Measurements from ENCODE around the gene TMED6.

DNA sequence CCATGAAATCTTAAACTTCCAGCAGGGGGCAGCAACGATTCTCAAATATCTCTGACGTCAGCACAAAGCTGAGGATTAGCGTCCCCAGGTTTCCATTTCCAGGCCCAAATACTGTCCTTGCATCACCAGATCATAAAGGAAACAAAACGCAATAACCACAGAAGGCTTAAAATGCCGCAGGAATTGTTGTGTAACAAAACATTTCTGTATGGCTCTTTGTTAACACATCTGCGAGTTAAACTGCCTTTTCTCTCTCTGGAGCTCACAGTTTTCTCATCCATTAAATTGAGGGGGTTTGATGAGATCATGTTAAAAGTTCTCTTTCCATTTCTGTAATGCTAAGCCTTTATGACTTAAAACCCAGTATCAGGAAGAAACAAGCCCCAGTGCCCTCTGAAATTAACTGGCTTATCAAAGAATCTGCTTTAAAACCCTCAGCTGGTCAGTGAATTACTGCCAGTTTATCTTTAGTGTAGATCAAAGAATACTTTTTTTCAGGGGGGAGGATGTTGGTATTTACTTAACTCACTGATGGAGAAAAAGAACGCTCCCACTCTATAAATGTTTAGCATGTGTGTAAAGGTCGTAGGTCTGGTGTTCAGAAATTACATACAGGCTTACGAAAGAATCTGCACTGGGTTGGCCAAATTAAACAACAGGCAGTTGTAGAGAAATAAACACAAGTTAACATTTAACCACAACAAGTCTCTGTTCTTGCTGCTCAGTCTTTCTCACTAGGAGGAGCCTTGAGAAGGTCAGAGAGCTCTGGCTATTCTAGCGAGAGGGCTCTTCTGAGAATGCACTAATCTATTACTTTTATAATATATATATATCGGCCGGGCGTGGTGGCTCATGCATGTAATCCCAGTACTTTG, 44.8 kb upstream of the TMED6 start:
- TF ChIP-seq, protein P1, sequence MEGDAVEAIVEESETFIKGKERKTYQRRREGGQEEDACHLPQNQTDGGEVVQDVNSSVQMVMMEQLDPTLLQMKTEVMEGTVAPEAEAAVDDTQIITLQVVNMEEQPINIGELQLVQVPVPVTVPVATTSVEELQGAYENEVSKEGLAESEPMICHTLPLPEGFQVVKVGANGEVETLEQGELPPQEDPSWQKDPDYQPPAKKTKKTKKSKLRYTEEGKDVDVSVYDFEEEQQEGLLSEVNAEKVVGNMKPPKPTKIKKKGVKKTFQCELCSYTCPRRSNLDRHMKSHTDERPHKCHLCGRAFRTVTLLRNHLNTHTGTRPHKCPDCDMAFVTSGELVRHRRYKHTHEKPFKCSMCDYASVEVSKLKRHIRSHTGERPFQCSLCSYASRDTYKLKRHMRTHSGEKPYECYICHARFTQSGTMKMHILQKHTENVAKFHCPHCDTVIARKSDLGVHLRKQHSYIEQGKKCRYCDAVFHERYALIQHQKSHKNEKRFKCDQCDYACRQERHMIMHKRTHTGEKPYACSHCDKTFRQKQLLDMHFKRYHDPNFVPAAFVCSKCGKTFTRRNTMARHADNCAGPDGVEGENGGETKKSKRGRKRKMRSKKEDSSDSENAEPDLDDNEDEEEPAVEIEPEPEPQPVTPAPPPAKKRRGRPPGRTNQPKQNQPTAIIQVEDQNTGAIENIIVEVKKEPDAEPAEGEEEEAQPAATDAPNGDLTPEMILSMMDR (conservative IDR thresholded peaks at IDR 0.05; ENCODE audit: low read depth in 2 of 2) = peak; percentile 76 to 91
- TF ChIP-seq POLR2AphosphoS5 (IDR thresholded peaks at IDR 0.05; ENCODE audit: low read depth) = no peak
- TF ChIP-seq, protein P2, sequence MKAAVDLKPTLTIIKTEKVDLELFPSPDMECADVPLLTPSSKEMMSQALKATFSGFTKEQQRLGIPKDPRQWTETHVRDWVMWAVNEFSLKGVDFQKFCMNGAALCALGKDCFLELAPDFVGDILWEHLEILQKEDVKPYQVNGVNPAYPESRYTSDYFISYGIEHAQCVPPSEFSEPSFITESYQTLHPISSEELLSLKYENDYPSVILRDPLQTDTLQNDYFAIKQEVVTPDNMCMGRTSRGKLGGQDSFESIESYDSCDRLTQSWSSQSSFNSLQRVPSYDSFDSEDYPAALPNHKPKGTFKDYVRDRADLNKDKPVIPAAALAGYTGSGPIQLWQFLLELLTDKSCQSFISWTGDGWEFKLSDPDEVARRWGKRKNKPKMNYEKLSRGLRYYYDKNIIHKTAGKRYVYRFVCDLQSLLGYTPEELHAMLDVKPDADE (IDR thresholded peaks at IDR 0.05) = no peak
- TF ChIP-seq, protein P3, sequence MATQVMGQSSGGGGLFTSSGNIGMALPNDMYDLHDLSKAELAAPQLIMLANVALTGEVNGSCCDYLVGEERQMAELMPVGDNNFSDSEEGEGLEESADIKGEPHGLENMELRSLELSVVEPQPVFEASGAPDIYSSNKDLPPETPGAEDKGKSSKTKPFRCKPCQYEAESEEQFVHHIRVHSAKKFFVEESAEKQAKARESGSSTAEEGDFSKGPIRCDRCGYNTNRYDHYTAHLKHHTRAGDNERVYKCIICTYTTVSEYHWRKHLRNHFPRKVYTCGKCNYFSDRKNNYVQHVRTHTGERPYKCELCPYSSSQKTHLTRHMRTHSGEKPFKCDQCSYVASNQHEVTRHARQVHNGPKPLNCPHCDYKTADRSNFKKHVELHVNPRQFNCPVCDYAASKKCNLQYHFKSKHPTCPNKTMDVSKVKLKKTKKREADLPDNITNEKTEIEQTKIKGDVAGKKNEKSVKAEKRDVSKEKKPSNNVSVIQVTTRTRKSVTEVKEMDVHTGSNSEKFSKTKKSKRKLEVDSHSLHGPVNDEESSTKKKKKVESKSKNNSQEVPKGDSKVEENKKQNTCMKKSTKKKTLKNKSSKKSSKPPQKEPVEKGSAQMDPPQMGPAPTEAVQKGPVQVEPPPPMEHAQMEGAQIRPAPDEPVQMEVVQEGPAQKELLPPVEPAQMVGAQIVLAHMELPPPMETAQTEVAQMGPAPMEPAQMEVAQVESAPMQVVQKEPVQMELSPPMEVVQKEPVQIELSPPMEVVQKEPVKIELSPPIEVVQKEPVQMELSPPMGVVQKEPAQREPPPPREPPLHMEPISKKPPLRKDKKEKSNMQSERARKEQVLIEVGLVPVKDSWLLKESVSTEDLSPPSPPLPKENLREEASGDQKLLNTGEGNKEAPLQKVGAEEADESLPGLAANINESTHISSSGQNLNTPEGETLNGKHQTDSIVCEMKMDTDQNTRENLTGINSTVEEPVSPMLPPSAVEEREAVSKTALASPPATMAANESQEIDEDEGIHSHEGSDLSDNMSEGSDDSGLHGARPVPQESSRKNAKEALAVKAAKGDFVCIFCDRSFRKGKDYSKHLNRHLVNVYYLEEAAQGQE (IDR thresholded peaks at IDR 0.05; ENCODE audit: unreplicated experiment) = no peak
- no peak for TF ChIP-seq EZH2 (IDR thresholded peaks at IDR 0.05; ENCODE audit: low read depth, unreplicated experiment)
- no peak for TF ChIP-seq STAT1 (IDR thresholded peaks at IDR 0.05; ENCODE audit: unreplicated experiment)
- TF ChIP-seq CREB1 (CRISPR knock-in tag; IDR thresholded peaks at IDR 0.05; ENCODE audit: low read depth) = peak; percentile 94
- TF ChIP-seq JUNB (IDR thresholded peaks at IDR 0.05; ENCODE audit: unreplicated experiment) = no peak
- TF ChIP-seq, protein P4, sequence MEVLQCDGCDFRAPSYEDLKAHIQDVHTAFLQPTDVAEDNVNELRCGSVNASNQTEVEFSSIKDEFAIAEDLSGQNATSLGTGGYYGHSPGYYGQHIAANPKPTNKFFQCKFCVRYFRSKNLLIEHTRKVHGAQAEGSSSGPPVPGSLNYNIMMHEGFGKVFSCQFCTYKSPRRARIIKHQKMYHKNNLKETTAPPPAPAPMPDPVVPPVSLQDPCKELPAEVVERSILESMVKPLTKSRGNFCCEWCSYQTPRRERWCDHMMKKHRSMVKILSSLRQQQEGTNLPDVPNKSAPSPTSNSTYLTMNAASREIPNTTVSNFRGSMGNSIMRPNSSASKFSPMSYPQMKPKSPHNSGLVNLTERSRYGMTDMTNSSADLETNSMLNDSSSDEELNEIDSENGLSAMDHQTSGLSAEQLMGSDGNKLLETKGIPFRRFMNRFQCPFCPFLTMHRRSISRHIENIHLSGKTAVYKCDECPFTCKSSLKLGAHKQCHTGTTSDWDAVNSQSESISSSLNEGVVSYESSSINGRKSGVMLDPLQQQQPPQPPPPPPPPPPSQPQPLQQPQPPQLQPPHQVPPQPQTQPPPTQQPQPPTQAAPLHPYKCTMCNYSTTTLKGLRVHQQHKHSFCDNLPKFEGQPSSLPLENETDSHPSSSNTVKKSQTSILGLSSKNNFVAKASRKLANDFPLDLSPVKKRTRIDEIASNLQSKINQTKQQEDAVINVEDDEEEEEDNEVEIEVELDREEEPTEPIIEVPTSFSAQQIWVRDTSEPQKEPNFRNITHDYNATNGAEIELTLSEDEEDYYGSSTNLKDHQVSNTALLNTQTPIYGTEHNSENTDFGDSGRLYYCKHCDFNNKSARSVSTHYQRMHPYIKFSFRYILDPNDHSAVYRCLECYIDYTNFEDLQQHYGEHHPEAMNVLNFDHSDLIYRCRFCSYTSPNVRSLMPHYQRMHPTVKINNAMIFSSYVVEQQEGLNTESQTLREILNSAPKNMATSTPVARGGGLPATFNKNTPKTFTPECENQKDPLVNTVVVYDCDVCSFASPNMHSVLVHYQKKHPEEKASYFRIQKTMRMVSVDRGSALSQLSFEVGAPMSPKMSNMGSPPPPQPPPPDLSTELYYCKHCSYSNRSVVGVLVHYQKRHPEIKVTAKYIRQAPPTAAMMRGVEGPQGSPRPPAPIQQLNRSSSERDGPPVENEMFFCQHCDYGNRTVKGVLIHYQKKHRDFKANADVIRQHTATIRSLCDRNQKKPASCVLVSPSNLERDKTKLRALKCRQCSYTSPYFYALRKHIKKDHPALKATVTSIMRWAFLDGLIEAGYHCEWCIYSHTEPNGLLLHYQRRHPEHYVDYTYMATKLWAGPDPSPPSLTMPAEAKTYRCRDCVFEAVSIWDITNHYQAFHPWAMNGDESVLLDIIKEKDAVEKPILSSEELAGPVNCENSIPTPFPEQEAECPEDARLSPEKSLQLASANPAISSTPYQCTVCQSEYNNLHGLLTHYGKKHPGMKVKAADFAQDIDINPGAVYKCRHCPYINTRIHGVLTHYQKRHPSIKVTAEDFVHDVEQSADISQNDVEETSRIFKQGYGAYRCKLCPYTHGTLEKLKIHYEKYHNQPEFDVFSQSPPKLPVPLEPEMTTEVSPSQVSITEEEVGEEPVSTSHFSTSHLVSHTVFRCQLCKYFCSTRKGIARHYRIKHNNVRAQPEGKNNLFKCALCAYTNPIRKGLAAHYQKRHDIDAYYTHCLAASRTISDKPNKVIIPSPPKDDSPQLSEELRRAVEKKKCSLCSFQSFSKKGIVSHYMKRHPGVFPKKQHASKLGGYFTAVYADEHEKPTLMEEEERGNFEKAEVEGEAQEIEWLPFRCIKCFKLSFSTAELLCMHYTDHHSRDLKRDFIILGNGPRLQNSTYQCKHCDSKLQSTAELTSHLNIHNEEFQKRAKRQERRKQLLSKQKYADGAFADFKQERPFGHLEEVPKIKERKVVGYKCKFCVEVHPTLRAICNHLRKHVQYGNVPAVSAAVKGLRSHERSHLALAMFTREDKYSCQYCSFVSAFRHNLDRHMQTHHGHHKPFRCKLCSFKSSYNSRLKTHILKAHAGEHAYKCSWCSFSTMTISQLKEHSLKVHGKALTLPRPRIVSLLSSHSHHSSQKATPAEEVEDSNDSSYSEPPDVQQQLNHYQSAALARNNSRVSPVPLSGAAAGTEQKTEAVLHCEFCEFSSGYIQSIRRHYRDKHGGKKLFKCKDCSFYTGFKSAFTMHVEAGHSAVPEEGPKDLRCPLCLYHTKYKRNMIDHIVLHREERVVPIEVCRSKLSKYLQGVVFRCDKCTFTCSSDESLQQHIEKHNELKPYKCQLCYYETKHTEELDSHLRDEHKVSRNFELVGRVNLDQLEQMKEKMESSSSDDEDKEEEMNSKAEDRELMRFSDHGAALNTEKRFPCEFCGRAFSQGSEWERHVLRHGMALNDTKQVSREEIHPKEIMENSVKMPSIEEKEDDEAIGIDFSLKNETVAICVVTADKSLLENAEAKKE (CRISPR knock-in tag; IDR thresholded peaks at IDR 0.05) = no peak
- TF ChIP-seq EZH2phosphoT487 (IDR thresholded peaks at IDR 0.05; ENCODE audit: unreplicated experiment) = no peak

Measured in GM23338 (cell line).